ENCODE measurements around the gene BST1.
A peak's percentile ranks its signal among the peaks of the same experiment; 100 is the strongest.
"Not testable (repeated sequence)": the region's sequence is repeated elsewhere in the genome, so short reads cannot be mapped to it uniquely, and the experiment has no call there.

Gene BST1

GRCh38 chr4:15756361-15756861, 53.5 kb downstream of the BST1 start:
- Mint-ChIP-seq H3K27ac (peak overlapping the region; percentile 78), H3K36me3 (no peaks in the 10 kb centered on the region), H3K27me3 (no peaks in the 10 kb centered on the region), H3K4me3 (peak overlapping the region; percentile 9 to 68), H3K4me1 (peaks cover 21 to 38% of the 10 kb centered on the region in 2 donors), H3K9me3 (no peaks in the 10 kb centered on the region)
- ATAC-seq (replicated peaks) (peak; percentile 81 to 83), DNase-seq (peak; percentile 41)

DNA sequence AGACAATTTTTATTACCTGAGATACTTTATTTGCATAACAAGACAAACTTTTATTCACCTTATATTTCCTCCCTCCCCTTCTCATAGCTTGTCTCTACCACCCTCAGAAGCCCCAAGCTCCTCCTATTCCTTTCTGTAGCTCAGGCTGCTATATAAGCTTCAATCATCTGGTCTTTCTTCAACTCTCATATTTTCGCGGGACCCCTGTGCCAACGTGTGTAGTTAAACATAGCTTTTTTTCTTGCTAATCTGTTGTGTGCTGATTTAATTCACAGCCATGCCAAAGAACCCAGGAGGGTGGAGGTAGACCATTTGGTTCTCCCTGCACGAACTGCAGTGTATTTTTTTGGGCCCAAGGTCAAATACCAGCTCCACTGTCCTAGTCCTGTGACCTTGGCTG, 54.2 kb downstream of the BST1 start:
- H3K27ac Mint-ChIP-seq = no peak overlapping the region
- peak overlapping the region in 1 of 2 donors; percentile 29 for H3K4me3 Mint-ChIP-seq
- H3K9me3 Mint-ChIP-seq = no peaks in the 10 kb centered on the region
- H3K36me3 Mint-ChIP-seq = no peaks in the 10 kb centered on the region
- DNase-seq = no peak
- ATAC-seq (replicated peaks) = no peak
- no peaks in the 10 kb centered on the region for H3K27me3 Mint-ChIP-seq
- H3K4me1 Mint-ChIP-seq = peaks cover 21 to 38% of the 10 kb centered on the region in 2 donors

DNA sequence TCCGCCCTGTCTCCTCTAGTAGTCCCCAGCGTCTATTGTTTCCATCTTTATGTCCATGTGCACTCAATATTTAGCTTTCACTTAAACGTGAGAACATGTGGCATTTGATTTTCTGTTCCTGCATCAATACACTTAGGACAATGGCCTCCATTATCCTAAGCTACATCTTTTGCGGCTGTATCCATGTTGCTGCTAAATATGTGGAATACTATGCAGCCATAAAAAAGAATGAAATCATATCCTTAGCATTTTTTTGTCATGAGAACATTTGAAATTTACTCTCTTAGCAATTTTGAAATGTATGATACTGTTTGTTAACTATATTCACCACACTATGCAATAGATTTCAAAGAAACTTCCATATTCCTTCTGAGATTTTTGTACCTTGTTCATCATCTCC, 55.4 kb downstream of the BST1 start:
- no peak for DNase-seq
- no peaks in the 10 kb centered on the region for H3K9me3 Mint-ChIP-seq
- no peak overlapping the region for H3K4me3 Mint-ChIP-seq
- no peak for ATAC-seq (replicated peaks)
- no peaks in the 10 kb centered on the region for H3K27me3 Mint-ChIP-seq
- H3K36me3 Mint-ChIP-seq = no peaks in the 10 kb centered on the region
- peaks cover 21 to 43% of the 10 kb centered on the region in 2 donors for H3K4me1 Mint-ChIP-seq
- H3K27ac Mint-ChIP-seq = no peak overlapping the region

DNA sequence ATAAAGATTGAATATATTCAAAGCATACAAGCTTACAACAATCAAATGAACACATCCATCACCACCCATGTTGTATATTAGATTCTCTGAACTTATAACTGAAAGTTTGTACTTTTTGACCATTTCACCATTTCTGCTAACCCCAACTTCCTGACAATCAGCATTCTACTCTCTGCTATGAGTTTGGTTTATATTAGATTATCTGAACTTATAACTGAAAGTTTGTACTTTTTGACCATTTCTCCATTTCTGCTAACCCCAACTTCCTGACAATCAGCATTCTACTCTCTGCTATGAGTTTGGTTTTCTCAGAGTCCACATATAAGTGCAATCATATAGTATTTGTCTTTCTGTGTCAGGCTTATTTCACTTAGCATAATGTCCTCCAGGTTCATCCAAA, 59.6 kb downstream of the BST1 start:
- H3K27me3 Mint-ChIP-seq, H3K4me3 Mint-ChIP-seq, H3K9me3 Mint-ChIP-seq, H3K36me3 Mint-ChIP-seq, H3K27ac Mint-ChIP-seq, DNase-seq: not testable (repeated sequence)
- H3K4me1 Mint-ChIP-seq = peaks cover 13 to 27% of the 10 kb centered on the region in 2 donors
- ATAC-seq (replicated peaks) = peak in 1 of 2 donors; percentile 23

DNA sequence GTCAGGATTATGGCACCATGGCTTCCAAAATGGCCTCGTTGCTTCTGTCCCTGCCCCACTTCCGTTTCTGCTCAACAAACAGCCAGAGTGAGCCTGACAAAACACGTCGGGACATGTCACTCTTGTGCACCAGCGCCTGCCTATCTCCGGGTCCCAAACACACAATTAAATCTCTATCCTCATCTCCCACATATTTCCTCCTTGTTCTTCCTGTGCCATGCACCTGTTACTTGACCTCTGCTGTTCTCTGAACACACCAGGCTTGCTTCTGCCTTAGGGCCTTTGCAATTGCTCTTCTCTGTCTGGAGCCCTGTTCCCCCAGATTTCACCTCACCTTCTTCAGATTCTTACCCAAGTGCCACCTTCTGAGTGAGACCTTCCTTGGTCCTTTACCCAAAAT, 62.5 kb downstream of the BST1 start:
- Mint-ChIP-seq H3K9me3 (peaks cover 0 to 4% of the 10 kb centered on the region in 2 donors), H3K36me3 (no peaks in the 10 kb centered on the region), H3K27me3 (peaks cover 0 to 5% of the 10 kb centered on the region in 2 donors), H3K4me1 (peaks cover 15 to 27% of the 10 kb centered on the region in 2 donors), H3K4me3 (no peak overlapping the region), H3K27ac (no peak overlapping the region)
- ATAC-seq (replicated peaks) (no peak), DNase-seq (no peak)

- Mint-ChIP-seq H3K9me3 (peaks cover 0 to 4% of the 10 kb centered on the region in 2 donors), H3K27me3 (peaks cover 0 to 5% of the 10 kb centered on the region in 2 donors), H3K36me3 (no peaks in the 10 kb centered on the region), H3K4me1 (peaks cover 15 to 27% of the 10 kb centered on the region in 2 donors), H3K27ac (no peak overlapping the region), H3K4me3 (no peak overlapping the region)
- ATAC-seq (replicated peaks) = peak; percentile 64 to 75
- no peak for DNase-seq
These were observed 63.2 kb downstream of the BST1 start for GRCh38 chr4:15765910-15766697.

GRCh38 chr4:15766821-15767220, 64.0 kb downstream of the BST1 start:
- Mint-ChIP-seq H3K36me3 (no peaks in the 10 kb centered on the region), H3K27me3 (peaks cover 0 to 5% of the 10 kb centered on the region in 2 donors), H3K9me3 (peaks cover 0 to 4% of the 10 kb centered on the region in 2 donors), H3K4me1 (peaks cover 20 to 34% of the 10 kb centered on the region in 2 donors), H3K4me3 (no peak overlapping the region), H3K27ac (no peak overlapping the region)
- ATAC-seq (replicated peaks) = no peak
- no peak for DNase-seq

GRCh38 chr4:15769202-15769601, 66.3 kb downstream of the BST1 start:
- DNase-seq = no peak
- no peaks in the 10 kb centered on the region for H3K27me3 Mint-ChIP-seq
- peaks cover 0 to 4% of the 10 kb centered on the region in 2 donors for H3K9me3 Mint-ChIP-seq
- no peak overlapping the region for H3K4me3 Mint-ChIP-seq
- ATAC-seq (replicated peaks) = no peak
- H3K4me1 Mint-ChIP-seq = peaks cover 23 to 30% of the 10 kb centered on the region in 2 donors
- no peaks in the 10 kb centered on the region for H3K36me3 Mint-ChIP-seq
- no peak overlapping the region for H3K27ac Mint-ChIP-seq

GRCh38 chr4:15771216-15772058, 68.6 kb downstream of the BST1 start:
- Mint-ChIP-seq H3K4me3 (no peak overlapping the region), H3K36me3 (no peaks in the 10 kb centered on the region), H3K9me3 (no peaks in the 10 kb centered on the region), H3K27ac (no peak overlapping the region), H3K4me1 (peaks cover 15% of the 10 kb centered on the region in 2 donors), H3K27me3 (peaks cover 0 to 3% of the 10 kb centered on the region in 2 donors)
- DNase-seq (no peak), ATAC-seq (replicated peaks) (peak; percentile 79 to 88)

DNA sequence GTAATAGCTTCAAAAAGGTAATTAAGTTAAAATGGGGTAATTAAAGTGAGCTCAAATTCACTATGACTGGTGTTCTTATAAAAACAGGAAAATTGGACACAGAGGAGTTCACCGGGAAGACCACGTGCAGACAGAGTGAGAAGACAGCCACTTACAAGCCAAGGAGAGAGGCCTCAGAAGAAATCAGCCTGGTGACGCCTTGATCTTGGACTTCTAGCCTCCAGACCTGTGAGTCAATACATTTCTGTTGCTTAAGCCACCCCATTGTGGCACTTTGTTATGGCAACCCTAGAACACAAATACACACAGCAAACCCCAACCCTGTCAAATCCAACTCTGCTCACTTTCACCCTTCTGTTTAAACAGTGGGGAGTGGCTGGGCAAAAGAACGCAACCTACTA, 71.2 kb downstream of the BST1 start:
- Mint-ChIP-seq H3K4me1 (peaks cover 24 to 25% of the 10 kb centered on the region in 2 donors), H3K4me3 (no peak overlapping the region), H3K36me3 (no peaks in the 10 kb centered on the region), H3K27me3 (peaks cover 0 to 3% of the 10 kb centered on the region in 2 donors), H3K9me3 (no peaks in the 10 kb centered on the region), H3K27ac (no peak overlapping the region)
- DNase-seq (no peak), ATAC-seq (replicated peaks) (no peak)

DNA sequence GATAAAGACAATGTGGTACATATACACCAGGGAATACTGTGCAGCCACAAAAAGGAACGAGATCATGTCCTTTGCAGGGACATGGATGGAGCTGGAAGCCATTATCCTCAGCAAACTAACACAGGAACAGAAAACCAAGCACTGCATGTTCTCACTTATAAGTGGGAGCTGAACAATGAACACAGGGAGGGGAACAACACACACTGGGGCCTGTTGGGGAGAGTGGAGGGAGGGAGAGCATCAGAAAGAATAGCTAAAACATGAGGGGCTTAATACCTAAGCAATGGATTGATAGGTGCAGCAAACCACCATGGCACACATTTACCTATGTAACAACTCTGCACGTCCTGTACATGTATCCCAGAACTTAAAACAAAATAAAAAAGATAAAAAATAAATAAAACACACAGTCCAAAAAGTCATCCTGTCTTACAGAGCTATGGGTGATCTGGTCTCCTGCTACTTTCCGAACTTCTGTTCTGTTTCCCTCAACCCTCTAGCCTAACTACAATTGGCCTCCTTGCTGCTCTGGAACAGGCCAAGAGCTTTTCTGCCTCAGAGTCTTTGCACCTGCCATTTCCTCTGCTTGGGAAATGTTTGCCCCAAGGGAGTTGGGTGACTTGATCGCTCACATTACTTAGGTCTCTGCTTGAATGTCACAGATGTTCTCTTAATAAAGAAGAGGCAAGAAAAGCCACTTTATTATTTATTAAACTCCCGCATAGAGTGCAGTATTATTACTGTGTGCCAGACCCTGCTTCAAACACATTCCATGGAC, 74.2 kb downstream of the BST1 start:
- no peak for ATAC-seq (replicated peaks)
- Mint-ChIP-seq H3K36me3 (peaks cover 5 to 7% of the 10 kb centered on the region in 2 donors), H3K9me3 (no peaks in the 10 kb centered on the region), H3K4me1 (peaks cover 31 to 44% of the 10 kb centered on the region in 2 donors), H3K4me3 (no peak overlapping the region), H3K27ac (no peak overlapping the region), H3K27me3 (peaks cover 0 to 3% of the 10 kb centered on the region in 2 donors)
- DNase-seq = no peak

DNA sequence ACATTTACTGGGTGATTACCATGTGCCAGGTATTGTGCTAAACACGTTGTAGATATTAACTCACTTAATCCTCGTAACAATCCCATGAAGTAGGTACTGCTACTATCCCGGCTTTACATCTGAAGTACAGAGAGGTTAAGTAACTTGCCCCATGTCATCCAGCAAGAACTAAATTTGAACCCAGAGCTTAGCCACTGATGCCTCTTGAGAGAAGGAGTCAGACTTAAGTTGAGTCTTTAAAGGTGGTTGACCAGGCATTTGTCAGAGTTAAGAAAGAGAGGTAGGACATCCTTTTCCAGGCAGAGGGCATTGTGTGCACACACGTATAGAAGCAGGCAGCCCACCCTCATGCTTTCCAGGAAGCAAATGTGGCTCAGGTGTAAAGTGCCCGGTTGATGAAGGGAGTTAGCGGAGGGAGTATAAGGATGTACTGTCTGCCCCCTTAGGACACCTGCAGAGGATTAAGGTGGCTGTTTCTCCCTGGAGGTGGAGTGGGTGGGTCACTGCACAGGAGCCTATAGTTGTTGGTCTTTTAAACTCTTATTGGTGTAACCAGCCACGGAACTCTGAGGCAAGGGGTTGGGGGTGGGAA, 74.9 kb downstream of the BST1 start:
- DNase-seq (no peak), ATAC-seq (replicated peaks) (no peak)
- Mint-ChIP-seq H3K4me1 (peaks cover 35 to 51% of the 10 kb centered on the region in 2 donors), H3K36me3 (peaks cover 5 to 8% of the 10 kb centered on the region in 2 donors), H3K4me3 (peak overlapping the region; percentile 91 to 94), H3K27ac (no peak overlapping the region), H3K9me3 (no peaks in the 10 kb centered on the region), H3K27me3 (peaks cover 0 to 3% of the 10 kb centered on the region in 2 donors)

DNA sequence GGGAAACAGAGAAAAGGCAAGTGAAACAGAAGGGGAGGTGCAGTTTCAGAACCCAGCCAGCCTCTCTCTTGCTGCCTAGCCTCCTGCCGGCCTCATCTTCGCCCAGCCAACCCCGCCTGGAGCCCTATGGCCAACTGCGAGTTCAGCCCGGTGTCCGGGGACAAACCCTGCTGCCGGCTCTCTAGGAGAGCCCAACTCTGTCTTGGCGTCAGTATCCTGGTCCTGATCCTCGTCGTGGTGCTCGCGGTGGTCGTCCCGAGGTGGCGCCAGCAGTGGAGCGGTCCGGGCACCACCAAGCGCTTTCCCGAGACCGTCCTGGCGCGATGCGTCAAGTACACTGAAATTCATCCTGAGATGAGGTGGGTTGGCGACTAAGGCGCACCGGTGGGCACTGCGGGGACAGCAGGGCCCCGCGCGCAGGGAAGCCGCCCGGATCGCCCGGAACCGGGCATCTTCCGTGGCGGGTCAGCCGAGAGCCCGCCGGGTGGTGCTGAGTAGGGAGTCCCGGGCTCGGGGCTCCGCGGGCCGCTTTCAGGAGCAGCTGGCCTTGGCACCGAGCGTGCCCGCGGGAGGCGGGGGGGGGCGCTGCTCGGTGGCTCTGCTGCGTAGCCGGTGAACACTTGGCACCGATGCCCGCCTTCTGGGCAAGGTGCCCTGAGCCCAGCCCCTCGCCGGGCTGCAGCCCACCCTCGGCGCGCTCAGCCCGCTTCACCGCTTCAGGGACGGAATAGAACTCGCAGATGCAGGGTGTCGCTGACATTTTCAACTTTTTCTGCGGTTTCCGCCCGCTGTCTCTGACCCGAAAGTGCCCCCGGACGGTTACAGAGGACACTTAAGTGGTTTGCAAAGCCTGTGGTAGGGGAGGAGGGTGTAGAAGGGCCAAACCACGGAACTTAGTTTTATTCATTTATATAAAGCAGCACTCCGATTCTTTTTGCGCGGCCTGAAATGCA, 75.7 kb downstream of the BST1 start, which contains the start of gene CD38:
Gene CD38, plus strand, starts transcription at position 40 of the 953 bp plus-strand sequence. Its CDS starts 87 bp downstream, at position 127.
- Mint-ChIP-seq H3K9me3 (no peaks in the 10 kb centered on the region), H3K27ac (peak within 1 kb of the TSS; percentile 27), H3K4me3 (peak within 1 kb of the TSS; percentile 91 to 94), H3K36me3 (peaks cover 8% of the 10 kb centered on the region in 2 donors), H3K4me1 (peaks cover 39 to 59% of the 10 kb centered on the region in 2 donors), H3K27me3 (peaks cover 0 to 3% of the 10 kb centered on the region in 2 donors)
- peak; percentile 45 for DNase-seq
- ATAC-seq (replicated peaks) = peak; percentile 79 to 82
